Endothelial cell of umbilical vein (primary cell): ENCODE results near the gene CTBP1. TPM values are rescaled to one million over a fixed set of nuclear protein-coding genes. Genes with fewer than 3 reads are reported as not detected.

ENCODE experiments used
- BruUV-seq: library from RNA; stranded (reverse); fragments of 400-500 nt; replicated peaks from 2 replicates; lab custom pipeline; 2021; lab: Mats Ljungman, UMichigan
- CTCF ChIA-PET: fragments of 300-600, 350-600 bp; sonication (Branson Sonifier 250); formaldehyde crosslinking; loops from one replicate; lab custom pipeline; 2021; ENCODE audit warnings: antibody characterized with exemption, inconsistent platforms; lab: Charles Lee
- POLR2A ChIA-PET: fragments of 300-600, 350-600 bp; sonication (Branson Sonifier 250); formaldehyde crosslinking; loops from one replicate; lab custom pipeline; 2021; ENCODE audit warnings: antibody characterized with exemption, inconsistent platforms; lab: Charles Lee
- DNase-seq: peaks from one replicate; pipeline ENCODE4 v3.0.0-alpha.2; 2011; ENCODE audit warnings: low read depth, low spot score
- FAIRE-seq: peaks from 2 replicates; lab custom pipeline; 2011; peaks lifted over from hg19 to GRCh38; lab: Jason Lieb, UNC
- H2AFZ ChIP-seq: 2 replicates; pipeline ENCODE4 v1.6.0; 2012; ENCODE audit warnings: low read depth, low read length, control low read depth, inconsistent platforms
- H3K27ac ChIP-seq: 2 replicates; pipeline ENCODE4 v1.5.1; 2011; ENCODE audit warnings: low read depth, mild to moderate bottlenecking, control low read depth, low read length, moderate library complexity; ENCODE audit not compliant: insufficient read depth
- H3K27me3 ChIP-seq, 2 experiments: 2 replicates each; pipeline versions ENCODE4 v1.6.0 to v1.6.1; 2011; ENCODE audit warnings: low read length in 2 of 2, mixed read lengths in 1 of 2; ENCODE audit not compliant: control insufficient read depth in 2 of 2, insufficient read depth in 2 of 2
- H3K36me3 ChIP-seq, 2 experiments: 2 replicates in 1 of 2; 3 replicates in 1 of 2; pipeline ENCODE4 v1.5.1; 2011; ENCODE audit warnings: low read length in 2 of 2, mild to moderate bottlenecking in 1 of 2, moderate library complexity in 1 of 2; ENCODE audit not compliant: control insufficient read depth in 2 of 2, insufficient read depth in 2 of 2; ENCODE audit errors: extremely low read depth in 1 of 2
- H3K4me1 ChIP-seq: 3 replicates; pipeline ENCODE4 v1.5.1; 2011; ENCODE audit warnings: mild to moderate bottlenecking, low read length; ENCODE audit not compliant: control insufficient read depth, insufficient read depth; ENCODE audit errors: extremely low read depth
- H3K4me2 ChIP-seq: 2 replicates; pipeline ENCODE4 v1.6.1; 2011; ENCODE audit warnings: low read length, control low read depth, mixed read lengths; ENCODE audit not compliant: insufficient read depth
- H3K4me3 ChIP-seq, 3 experiments: fragments of 200-600 bp in 1 of 3; sonication (generic), shearing (Covaris generic) in 1 of 3; replicated peaks in 1 of 3; 2 replicates each; pipeline ENCODE4 v1.5.1; 2011 to 2016; ENCODE audit warnings: control low read depth in 3 of 3, low read length in 3 of 3, mild to moderate bottlenecking in 2 of 3, inconsistent platforms in 1 of 3, low read depth in 1 of 3, moderate library complexity in 1 of 3; ENCODE audit not compliant: insufficient read depth in 1 of 3
- H3K79me2 ChIP-seq: 2 replicates; pipeline ENCODE4 v1.6.0; 2012; ENCODE audit warnings: low read length, inconsistent platforms; ENCODE audit not compliant: control insufficient read depth, insufficient read depth
- H3K9ac ChIP-seq: replicated peaks from 2 replicates; pipeline ENCODE3; 2011; ENCODE audit warnings: low read length, control low read depth; ENCODE audit not compliant: insufficient read depth; ENCODE audit errors: extremely low read depth
- H3K9me1 ChIP-seq: replicated peaks from 3 replicates; pipeline ENCODE4 v1.6.0; 2011; ENCODE audit warnings: mild to moderate bottlenecking, low read length; ENCODE audit not compliant: control insufficient read depth, insufficient read depth; ENCODE audit errors: extremely low read depth
- H3K9me3 ChIP-seq: replicated peaks from 2 replicates; pipeline ENCODE4 v1.5.1; 2012; ENCODE audit warnings: low read length, inconsistent platforms; ENCODE audit not compliant: control insufficient read depth, insufficient read depth
- H4K20me1 ChIP-seq: replicated peaks from 2 replicates; pipeline ENCODE3; 2011; ENCODE audit warnings: mild to moderate bottlenecking, low read length; ENCODE audit not compliant: control insufficient read depth, insufficient read depth; ENCODE audit errors: extremely low read depth
- EZH2 ChIP-seq: IDR thresholded peaks from 2 replicates; pipeline ENCODE4 v1.6.1; 2012; ENCODE audit warnings: borderline replicate concordance, low read depth, mild to moderate bottlenecking, moderate library complexity, low read length, inconsistent platforms; ENCODE audit not compliant: severe bottlenecking
- FOS ChIP-seq: IDR thresholded peaks from 2 replicates; pipeline ENCODE4 v1.6.1; 2011; ENCODE audit warnings: mild to moderate bottlenecking, low read length, moderate library complexity, borderline replicate concordance; ENCODE audit not compliant: insufficient read depth
- GATA2 ChIP-seq: IDR thresholded peaks from 2 replicates; pipeline ENCODE4 v1.7.0; 2011; ENCODE audit warnings: low read depth, mild to moderate bottlenecking, moderate library complexity, mixed read lengths, low read length; ENCODE audit not compliant: insufficient read length, insufficient read depth
- JUN ChIP-seq: IDR thresholded peaks from 2 replicates; pipeline ENCODE4 v1.6.1; 2011; ENCODE audit warnings: borderline replicate concordance, low read depth; ENCODE audit not compliant: insufficient read length, insufficient read depth
- MAX ChIP-seq: IDR thresholded peaks from 2 replicates; pipeline ENCODE4 v1.6.1; 2011; ENCODE audit not compliant: insufficient read depth, insufficient read length
- MYC ChIP-seq: IDR thresholded peaks from one replicate; pipeline ENCODE4 v1.6.1; 2011; ENCODE audit warnings: mild to moderate bottlenecking, low read depth, low read length
- POLR2A ChIP-seq: IDR thresholded peaks from 2 replicates; pipeline ENCODE4 v1.6.1; 2012; ENCODE audit warnings: low read depth, mild to moderate bottlenecking, control low read depth, low read length
- POLR2AphosphoS5 ChIP-seq: IDR thresholded peaks from 2 replicates; pipeline ENCODE4 v1.6.1; 2012; ENCODE audit warnings: low read depth, mild to moderate bottlenecking, control low read depth, low read length, moderate library complexity; ENCODE audit not compliant: insufficient read depth
- dilution Hi-C: fragments of 300-500 bp; cut with MboI; formaldehyde crosslinking; loops from one replicate; pipeline ENCODE4 v1.15.0; 2019; ENCODE audit warnings: low sequenced_read_pairs; ENCODE audit not compliant: extremely low pct_ligation_motif_present
- intact Hi-C: fragments of 100-400 bp; cut with micrococcal nuclease; formaldehyde crosslinking; loops from one replicate; pipeline ENCODE4 v1.10.0; 2022
- polyA plus RNA-seq, 4 experiments: library from polyadenylated mRNA; depleted of rRNA in 3 of 4; stranded (reverse) in 3 of 4; unstranded in 1 of 4; fragments of >200 nt; gene quantifications; 2 replicates each; pipeline versions ENCODE4 v1.2.1 to v1.2.3, GENCODE V29; 2011 to 2012; ENCODE audit warnings: missing spikeins in 1 of 4
- total RNA-seq: library from RNA; stranded (reverse); gene quantifications from 2 replicates; pipeline ENCODE4 v1.2.3, GENCODE V29; 2021
- TF ChIP-seq, protein P1 (sequence below), 2 donors: IDR thresholded peaks; 1 replicate in 1 of 2; 2 replicates in 1 of 2; pipeline ENCODE4 v1.5.1; 2011; ENCODE audit warnings: low read length in 2 of 2, mild to moderate bottlenecking in 2 of 2, moderate library complexity in 2 of 2, control low read depth in 1 of 2, inconsistent platforms in 1 of 2, low read depth in 1 of 2; ENCODE audit not compliant: insufficient read depth in 1 of 2; ENCODE audit errors: extremely low read depth in 1 of 2

The CTBP1 gene
- total and polyA plus RNA-seq, 2 donors (not counting 3 experiments of a cell fraction or from before 2014, with no cell fraction given), result 165 to 167 TPM

GRCh38 chr4:1235381-1236102, 13.4 kb downstream of the CTBP1 start:
- POLR2A ChIA-PET, result no interaction called here
- no TSS peak for BruUV-seq
- dilution Hi-C loops, result no loop called here

More at GRCh38 chr4:1235381-1236102, 13.4 kb downstream of the CTBP1 start:
- peaks cover 20% of the 10 kb centered on the region for H3K79me2 ChIP-seq
- no peak overlapping the region for H3K27ac ChIP-seq
- no peaks in the 10 kb centered on the region for H3K27me3 ChIP-seq
- H3K4me2 ChIP-seq, result no peak overlapping the region
- no peaks in the 10 kb centered on the region for H3K9me1 ChIP-seq
- CTCF ChIA-PET, result interaction anchor here (1.3 to 1.6 kb wide), 3 partner anchors 29 to 104 kb away, joined by 3 to 6 read pairs (median 4); no protein-coding TSS in a partner anchor
- H3K4me3 ChIP-seq, result no peak overlapping the region
- H3K9me3 ChIP-seq, result no peaks in the 10 kb centered on the region
- no peak overlapping the region for H2AFZ ChIP-seq
- FAIRE-seq (no peak), DNase-seq (no peak)
- TF ChIP-seq GATA2 (no peak), POLR2A (no peak), MYC (no peak), MAX (no peak), JUN (no peak), FOS (no peak), POLR2AphosphoS5 (no peak), EZH2 (no peak)
- TF ChIP-seq, protein P1, sequence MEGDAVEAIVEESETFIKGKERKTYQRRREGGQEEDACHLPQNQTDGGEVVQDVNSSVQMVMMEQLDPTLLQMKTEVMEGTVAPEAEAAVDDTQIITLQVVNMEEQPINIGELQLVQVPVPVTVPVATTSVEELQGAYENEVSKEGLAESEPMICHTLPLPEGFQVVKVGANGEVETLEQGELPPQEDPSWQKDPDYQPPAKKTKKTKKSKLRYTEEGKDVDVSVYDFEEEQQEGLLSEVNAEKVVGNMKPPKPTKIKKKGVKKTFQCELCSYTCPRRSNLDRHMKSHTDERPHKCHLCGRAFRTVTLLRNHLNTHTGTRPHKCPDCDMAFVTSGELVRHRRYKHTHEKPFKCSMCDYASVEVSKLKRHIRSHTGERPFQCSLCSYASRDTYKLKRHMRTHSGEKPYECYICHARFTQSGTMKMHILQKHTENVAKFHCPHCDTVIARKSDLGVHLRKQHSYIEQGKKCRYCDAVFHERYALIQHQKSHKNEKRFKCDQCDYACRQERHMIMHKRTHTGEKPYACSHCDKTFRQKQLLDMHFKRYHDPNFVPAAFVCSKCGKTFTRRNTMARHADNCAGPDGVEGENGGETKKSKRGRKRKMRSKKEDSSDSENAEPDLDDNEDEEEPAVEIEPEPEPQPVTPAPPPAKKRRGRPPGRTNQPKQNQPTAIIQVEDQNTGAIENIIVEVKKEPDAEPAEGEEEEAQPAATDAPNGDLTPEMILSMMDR (IDR thresholded peaks at IDR 0.05; ENCODE audit: extremely low read depth in 1 of 2, insufficient read depth in 1 of 2, low read depth in 1 of 2, low read length in 2 of 2), result no peak
- H3K9ac ChIP-seq, result no peak overlapping the region
- intact Hi-C loops, result loop anchor here (5.0 kb wide), 1 partner anchor 72 kb away; no protein-coding TSS in a partner anchor
- H3K36me3 ChIP-seq, result peaks cover under 1 to 51% of the 10 kb centered on the region in 2 experiments
- peaks cover 22% of the 10 kb centered on the region for H3K4me1 ChIP-seq
- H4K20me1 ChIP-seq, result no peaks in the 10 kb centered on the region
